ENCODE data around the gene PLOD3. TPM values are rescaled to one million over a fixed set of nuclear protein-coding genes. Genes with fewer than 3 reads are reported as not detected.
"Not testable (repeated sequence)": the region's sequence is repeated elsewhere in the genome, so short reads cannot be mapped to it uniquely, and the experiment has no call there.

Gene PLOD3
- total RNA-seq, 1 experiment from 2014 or later = 74.5 TPM

DNA sequence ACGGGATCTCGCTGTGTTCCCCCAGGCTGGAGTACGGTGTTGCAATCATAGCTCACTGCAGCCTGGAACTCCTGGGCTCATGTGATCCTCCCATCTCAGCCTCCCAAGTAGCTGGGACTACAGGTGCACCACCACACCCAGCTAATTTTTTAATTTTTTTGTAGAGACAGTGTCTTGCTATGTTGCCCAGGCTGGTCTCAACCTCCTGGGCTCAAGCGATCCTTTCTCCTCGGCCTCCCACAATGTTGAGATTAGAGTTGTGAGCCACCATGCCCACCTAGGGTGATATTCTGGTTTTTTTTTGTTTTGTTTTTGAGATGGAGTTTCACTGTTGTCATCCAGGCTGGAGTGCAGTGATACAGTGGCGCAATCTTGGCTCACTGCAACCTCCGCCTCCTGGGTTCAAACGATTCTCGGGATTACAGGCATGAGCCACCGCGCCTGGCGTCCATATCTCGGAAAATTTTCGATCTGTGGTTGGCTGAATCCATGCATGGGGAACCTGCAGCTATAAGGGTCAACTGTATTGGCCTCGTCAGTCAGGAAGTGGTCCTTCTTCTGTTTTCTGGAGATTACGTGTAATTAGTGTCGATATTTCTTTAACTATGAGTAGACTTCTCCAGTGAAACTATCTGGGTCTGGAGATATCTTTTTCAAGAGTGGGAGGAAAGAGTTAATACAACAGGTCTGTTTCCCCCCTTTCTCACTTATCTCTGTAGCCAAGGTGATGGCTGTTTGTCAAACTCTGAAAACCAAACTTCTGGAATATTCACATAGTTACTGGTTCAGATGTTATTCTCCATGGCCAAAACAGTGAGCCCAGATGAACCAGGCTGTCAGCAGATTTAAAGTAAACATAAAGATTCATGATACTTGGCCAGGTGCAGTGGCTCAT lies 48.5 kb upstream of the PLOD3 start:
- Histone ChIP-seq H2AK5ac (ENCODE audit: insufficient read length, low read length) (no peak overlapping the region), H3K23me2 (ENCODE audit: insufficient read length, low read depth, low read length, poor library complexity, severe bottlenecking) (no peaks in the 10 kb centered on the region), H3K4me2 (ENCODE audit: insufficient read depth, insufficient read length, low read length) (no peak overlapping the region), H3K27me3 (ENCODE audit: insufficient read depth, low read length) (no peaks in the 10 kb centered on the region), H3K27ac (ENCODE audit: insufficient read length, low read depth, low read length) (no peak overlapping the region), H2BK5ac (ENCODE audit: insufficient read length, low read length) (no peak overlapping the region), H3K4me1 (ENCODE audit: insufficient read depth, low read length) (no peaks in the 10 kb centered on the region; the same call in 1 of the 2 replicates), H2BK20ac (ENCODE audit: low read depth, low read length, poor library complexity, severe bottlenecking) (no peak overlapping the region), H2BK120ac (ENCODE audit: low read depth, low read length, poor library complexity, severe bottlenecking) (no peak overlapping the region), H3K23ac (ENCODE audit: insufficient read length, low read depth, low read length) (no peak overlapping the region), H4K20me1 (ENCODE audit: control insufficient read depth, insufficient read depth, insufficient read length) (no peaks in the 10 kb centered on the region), H3K14ac (ENCODE audit: insufficient read depth, low read length) (no peak overlapping the region), H2BK15ac (ENCODE audit: low read depth, low read length) (no peak overlapping the region), H3K18ac (ENCODE audit: insufficient read length, low read depth, low read length) (no peak overlapping the region), H3K79me2 (ENCODE audit: insufficient read depth, low read length) (no peaks in the 10 kb centered on the region), H3K9ac (ENCODE audit: extremely low read depth, insufficient read length, low read length) (no peak overlapping the region), H3K56ac (ENCODE audit: insufficient read length, low read depth, low read length) (no peak overlapping the region), H3K4ac (ENCODE audit: low read depth, low read length) (no peak overlapping the region), H4K5ac (ENCODE audit: insufficient read length, low read depth, low read length) (no peak overlapping the region), H2BK12ac (ENCODE audit: insufficient read length, low read depth, low read length) (no peak overlapping the region), H3T11ph (ENCODE audit: low read length) (no peak overlapping the region), H2AFZ (ENCODE audit: low read length) (no peak overlapping the region), H3K9me3 (ENCODE audit: control insufficient read depth, low read depth, low read length) (no peaks in the 10 kb centered on the region), H4K8ac (replicated peaks; ENCODE audit: insufficient read length, low read depth, low read length) (no peak overlapping the region), H3K79me1 (ENCODE audit: insufficient read depth, low read depth, low read length, poor library complexity, severe bottlenecking) (no peaks in the 10 kb centered on the region), H4K91ac (ENCODE audit: insufficient read length, low read depth, low read length) (no peak overlapping the region)
- no peak for DNase-seq
- Mint-ChIP-seq H3K4me1 (no peaks in the 10 kb centered on the region; a peak in 2 of 4 replicates), H3K4me3 (no peak overlapping the region), H3K9me3 (peaks cover 8% of the 10 kb centered on the region in 2 experiments; a peak in 3 of 5 replicates), H3K27ac (no peak overlapping the region), H3K36me3 (ENCODE audit: insufficient read depth in 1 of 3, low read depth in 3 of 3) (no peaks in the 10 kb centered on the region), H3K27me3 (ENCODE audit: low read depth) (no peaks in the 10 kb centered on the region)
- TF ChIP-seq, protein P1, sequence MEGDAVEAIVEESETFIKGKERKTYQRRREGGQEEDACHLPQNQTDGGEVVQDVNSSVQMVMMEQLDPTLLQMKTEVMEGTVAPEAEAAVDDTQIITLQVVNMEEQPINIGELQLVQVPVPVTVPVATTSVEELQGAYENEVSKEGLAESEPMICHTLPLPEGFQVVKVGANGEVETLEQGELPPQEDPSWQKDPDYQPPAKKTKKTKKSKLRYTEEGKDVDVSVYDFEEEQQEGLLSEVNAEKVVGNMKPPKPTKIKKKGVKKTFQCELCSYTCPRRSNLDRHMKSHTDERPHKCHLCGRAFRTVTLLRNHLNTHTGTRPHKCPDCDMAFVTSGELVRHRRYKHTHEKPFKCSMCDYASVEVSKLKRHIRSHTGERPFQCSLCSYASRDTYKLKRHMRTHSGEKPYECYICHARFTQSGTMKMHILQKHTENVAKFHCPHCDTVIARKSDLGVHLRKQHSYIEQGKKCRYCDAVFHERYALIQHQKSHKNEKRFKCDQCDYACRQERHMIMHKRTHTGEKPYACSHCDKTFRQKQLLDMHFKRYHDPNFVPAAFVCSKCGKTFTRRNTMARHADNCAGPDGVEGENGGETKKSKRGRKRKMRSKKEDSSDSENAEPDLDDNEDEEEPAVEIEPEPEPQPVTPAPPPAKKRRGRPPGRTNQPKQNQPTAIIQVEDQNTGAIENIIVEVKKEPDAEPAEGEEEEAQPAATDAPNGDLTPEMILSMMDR (conservative IDR thresholded peaks at IDR 0.05) = no peak
- no CpG with 5 or more reads among the region's 17 CpGs for WGBS (ENCODE audit: extremely low coverage, insufficient read length, low lambda C conversion rate)

DNA sequence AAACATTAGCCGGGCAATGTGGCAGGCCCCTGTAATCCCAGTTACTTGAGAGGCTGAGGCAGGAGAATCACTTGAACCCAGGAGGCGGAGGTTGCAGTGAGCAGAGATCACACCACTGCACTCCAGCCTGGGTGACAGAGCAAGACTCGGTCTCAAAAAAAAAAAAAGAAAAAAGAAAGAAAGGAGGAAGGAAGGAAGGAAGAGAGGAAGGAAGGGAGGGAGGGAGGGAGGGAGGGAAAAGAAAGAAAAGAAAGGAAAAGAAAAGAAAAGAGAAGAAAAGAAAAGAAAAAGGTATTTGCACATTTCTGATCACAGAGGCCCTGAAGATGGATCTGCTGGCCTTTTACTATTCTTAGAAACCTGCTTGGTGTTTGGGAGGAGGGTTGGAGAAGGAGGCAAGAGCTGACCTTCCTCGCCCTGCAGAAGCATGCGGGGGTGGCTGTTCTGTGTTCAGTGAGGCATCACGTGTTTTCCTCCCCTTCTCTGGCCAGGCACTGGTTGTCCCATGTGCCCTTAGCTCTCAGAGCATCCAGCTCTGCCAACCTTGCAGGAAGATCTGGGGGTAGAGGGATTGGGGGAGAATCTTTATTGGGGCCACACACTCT lies 46.8 kb upstream of the PLOD3 start:
- not testable (repeated sequence) for H2AFZ ChIP-seq (ENCODE audit: low read length); H3K27ac Mint-ChIP-seq

More for the DNA sequence above, 46.8 kb upstream of the PLOD3 start:
- not testable (repeated sequence) for H2BK120ac ChIP-seq (ENCODE audit: low read depth, low read length, poor library complexity, severe bottlenecking); H3K23ac ChIP-seq (ENCODE audit: insufficient read length, low read depth, low read length); H3K79me1 ChIP-seq (ENCODE audit: insufficient read depth, low read depth, low read length, poor library complexity, severe bottlenecking); H3K18ac ChIP-seq (ENCODE audit: insufficient read length, low read depth, low read length); DNase-seq; H3K9me3 ChIP-seq (ENCODE audit: control insufficient read depth, low read depth, low read length); H3K23me2 ChIP-seq (ENCODE audit: insufficient read length, low read depth, low read length, poor library complexity, severe bottlenecking); H3K4me1 ChIP-seq (ENCODE audit: insufficient read depth, low read length); H3K4me2 ChIP-seq (ENCODE audit: insufficient read depth, insufficient read length, low read length); H4K5ac ChIP-seq (ENCODE audit: insufficient read length, low read depth, low read length); H3K4me3 Mint-ChIP-seq; H2BK5ac ChIP-seq (ENCODE audit: insufficient read length, low read length); H3K56ac ChIP-seq (ENCODE audit: insufficient read length, low read depth, low read length); H2AK5ac ChIP-seq (ENCODE audit: insufficient read length, low read length); H2BK20ac ChIP-seq (ENCODE audit: low read depth, low read length, poor library complexity, severe bottlenecking); H3K9me3 Mint-ChIP-seq; H3T11ph ChIP-seq (ENCODE audit: low read length); H2BK15ac ChIP-seq (ENCODE audit: low read depth, low read length); H3K79me2 ChIP-seq (ENCODE audit: insufficient read depth, low read length); H4K20me1 ChIP-seq (ENCODE audit: control insufficient read depth, insufficient read depth, insufficient read length); H4K8ac ChIP-seq (replicated peaks; ENCODE audit: insufficient read length, low read depth, low read length); H3K27me3 Mint-ChIP-seq (ENCODE audit: low read depth); H3K4me1 Mint-ChIP-seq; H2BK12ac ChIP-seq (ENCODE audit: insufficient read length, low read depth, low read length); H3K14ac ChIP-seq (ENCODE audit: insufficient read depth, low read length); H3K27ac ChIP-seq (ENCODE audit: insufficient read length, low read depth, low read length); H3K36me3 Mint-ChIP-seq (ENCODE audit: insufficient read depth in 1 of 3, low read depth in 3 of 3); H4K91ac ChIP-seq (ENCODE audit: insufficient read length, low read depth, low read length); H3K9ac ChIP-seq (ENCODE audit: extremely low read depth, insufficient read length, low read length); H3K4ac ChIP-seq (ENCODE audit: low read depth, low read length); H3K27me3 ChIP-seq (ENCODE audit: insufficient read depth, low read length)
- WGBS (ENCODE audit: extremely low coverage, insufficient read length, low lambda C conversion rate) = no CpG with 5 or more reads among the region's 6 CpGs

Data from H9 (cell line).